Testis (tissue), 3 donors: ENCODE measurements around the gene ASB7. TPM values are rescaled to one million over a fixed set of nuclear protein-coding genes. Genes with fewer than 3 reads are reported as not detected.

Experiments
- DNase-seq: peaks from one replicate; pipeline ENCODE4 v3.0.0-alpha.2; 2019
- H3K27ac ChIP-seq, 2 donors: fragments of 200-600 bp; sonication (generic); one replicate each; pipeline ENCODE4 v1.5.1; 2019
- H3K27me3 ChIP-seq: fragments of 200-600 bp; sonication (generic); one replicate; pipeline ENCODE4 v1.5.1; 2019
- H3K36me3 ChIP-seq: fragments of 200-600 bp; sonication (generic); one replicate; pipeline ENCODE4 v1.5.1; 2017; ENCODE audit warnings: low read depth; ENCODE audit errors: missing control alignments
- H3K4me1 ChIP-seq: fragments of 200-600 bp; sonication (generic); one replicate; pipeline ENCODE4 v1.5.1; 2019
- H3K4me3 ChIP-seq, 2 donors: fragments of 200-600 bp; sonication (generic); one replicate each; pipeline ENCODE4 v1.5.1; 2017 to 2019
- H3K9me3 ChIP-seq: fragments of 200-600 bp; sonication (generic); one replicate; pipeline ENCODE4 v1.5.1; 2017
- CTCF ChIP-seq, 3 experiments: fragments of 450-650 bp in 2 of 3; fragments of 200-600 bp in 1 of 3; sonication (generic) in 1 of 3; IDR thresholded peaks; one replicate each; pipeline ENCODE4 v1.5.1; 2016 to 2019; ENCODE audit warnings: antibody characterized with exemption in 3 of 3, mild to moderate bottlenecking in 2 of 3, moderate library complexity in 1 of 3
- POLR2A ChIP-seq: fragments of 450-650 bp; IDR thresholded peaks from one replicate; pipeline ENCODE4 v1.6.1; 2017; ENCODE audit warnings: antibody characterized with exemption, mild to moderate bottlenecking, moderate library complexity
- WGBS, 2 donors: methylation state at CpG; one replicate each; pipeline ENCODE4 v1.1.5; 2018; 5-methylcytosine and 5-hydroxymethylcytosine counted together
- intact Hi-C: fragments of 100-400 bp; cut with DNase I; formaldehyde crosslinking; loops from one replicate; pipeline ENCODE4 v1.15.1; 2023; ENCODE audit warnings: low total_unique reads
- polyA plus RNA-seq: library from polyadenylated mRNA; stranded (reverse); fragments of 350-450 nt; fragmentation: Illumina TruSeq; extraction: RNeasy Lipid Tissue Mini Kit (QIAGEN cat#74804); gene quantifications from one replicate; pipeline ENCODE4 v1.2.3, GENCODE V29; 2014; ENCODE audit warnings: low read depth, low replicate concordance; ENCODE audit not compliant: insufficient read depth
- total RNA-seq, 2 donors: library from RNA; depleted of rRNA; stranded (reverse); fragments of >200 nt; gene quantifications; one replicate each; pipeline ENCODE4 v1.2.3, GENCODE V29; 2016

ASB7 gene
- total and polyA plus RNA-seq, 3 donors from 2014 or later: 13.4 to 23.9 (median 23.6) TPM

GRCh38 chr15:100635406-100636071, 33.1 kb downstream of the ASB7 start:
- TF ChIP-seq POLR2A (no peak), CTCF (IDR thresholded peaks at IDR 0.05) (no peak)
- WGBS, 2 donors: 77 to 81% methylated on average over 11 of the region's 11 CpGs

DNA sequence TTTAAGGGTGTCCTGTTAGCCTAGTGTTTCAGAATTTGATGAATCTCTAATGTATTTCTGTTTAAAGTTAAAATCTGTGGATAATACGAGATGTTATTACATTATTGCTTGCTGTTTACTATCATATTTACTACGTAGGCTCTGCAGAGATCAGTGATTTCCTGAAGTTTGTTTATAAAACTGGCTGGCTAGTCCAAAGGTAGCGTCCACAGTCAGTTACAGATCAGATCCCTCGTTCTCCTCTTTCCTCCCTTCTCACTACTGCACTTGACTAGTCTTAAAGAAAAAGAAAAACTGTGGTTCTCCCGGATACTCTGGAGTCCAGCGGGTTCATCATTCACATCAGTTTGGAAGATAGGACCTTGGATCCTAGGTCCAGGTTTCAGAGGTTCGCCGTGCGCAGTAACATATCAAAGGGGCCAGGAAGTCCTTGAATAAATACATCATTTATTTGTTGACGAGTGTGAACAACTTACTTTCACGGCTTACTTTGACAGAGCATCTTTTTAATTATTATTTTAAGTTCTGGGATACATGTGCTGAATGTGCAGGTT, 35.9 kb downstream of the ASB7 start:
- no peak for DNase-seq
- 96% methylated on average over 11 of the region's 11 CpGs for WGBS, 2 donors
- intact Hi-C loops: loop anchor here (10.0 kb wide), 1 partner anchor 237 kb away; the partner anchor contains the start of gene ALDH1A3
- TF ChIP-seq POLR2A: no peak
- TF ChIP-seq CTCF (IDR thresholded peaks at IDR 0.05): no peak
- H3K4me3 ChIP-seq: no peak overlapping the region
- no peak overlapping the region for H3K27ac ChIP-seq
- H3K9me3 ChIP-seq: no peaks in the 10 kb centered on the region
- H3K4me1 ChIP-seq: no peaks in the 10 kb centered on the region
- H3K36me3 ChIP-seq: no peaks in the 10 kb centered on the region
- H3K27me3 ChIP-seq: no peaks in the 10 kb centered on the region

More at GRCh38 chr15:100635406-100636071, 33.1 kb downstream of the ASB7 start:
- DNase-seq: no peak
- H3K36me3 ChIP-seq: no peaks in the 10 kb centered on the region
- H3K4me3 ChIP-seq: no peak overlapping the region
- H3K27me3 ChIP-seq: no peaks in the 10 kb centered on the region
- no peak overlapping the region for H3K27ac ChIP-seq
- no peaks in the 10 kb centered on the region for H3K4me1 ChIP-seq
- no peaks in the 10 kb centered on the region for H3K9me3 ChIP-seq
- intact Hi-C loops: loop anchor here (10.0 kb wide), 1 partner anchor 239 kb away; the partner anchor contains the start of gene ALDH1A3

DNA sequence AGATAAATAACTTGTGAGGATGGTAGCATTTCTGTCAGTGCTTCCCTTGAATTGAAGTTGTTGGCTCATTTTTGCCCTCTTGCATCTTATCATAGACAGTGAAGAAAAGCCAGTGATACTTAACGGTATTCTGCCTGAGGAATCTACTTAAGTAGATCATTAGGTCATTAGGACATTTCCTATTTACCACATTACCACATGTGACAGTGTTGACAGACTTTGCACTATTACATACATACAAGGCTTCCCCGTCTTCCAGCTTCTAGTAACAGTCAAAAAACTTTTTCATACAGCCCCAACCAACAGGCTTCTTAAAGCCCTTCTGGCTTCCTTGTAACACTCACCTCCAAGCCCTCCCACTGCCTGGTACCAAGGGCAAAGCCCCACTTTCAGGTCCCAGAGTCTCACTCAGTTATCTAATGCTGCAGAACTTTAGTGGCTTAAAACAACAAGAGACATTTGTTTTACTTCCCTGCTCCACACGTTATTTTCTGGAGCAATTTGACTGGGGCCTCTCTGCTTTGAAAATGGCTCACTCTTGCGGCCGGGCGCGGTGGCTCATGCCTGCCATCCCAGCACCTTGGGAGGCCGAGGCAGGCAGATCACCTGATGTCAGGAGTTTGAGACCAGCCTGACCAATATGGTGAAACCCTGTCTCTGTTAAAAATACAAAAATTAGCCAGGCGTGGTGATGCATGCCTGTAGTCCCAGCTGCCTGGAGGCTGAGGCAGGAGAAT, 40.0 kb downstream of the ASB7 start:
- no peaks in the 10 kb centered on the region for H3K36me3 ChIP-seq
- 85 to 88% methylated on average over 9 of the region's 9 CpGs for WGBS, 2 donors
- no peak overlapping the region for H3K4me3 ChIP-seq
- no peaks in the 10 kb centered on the region for H3K27me3 ChIP-seq
- intact Hi-C loops: no loop called here
- TF ChIP-seq POLR2A (no peak), CTCF (IDR thresholded peaks at IDR 0.05) (no peak)
- H3K9me3 ChIP-seq: no peaks in the 10 kb centered on the region
- DNase-seq: no peak
- H3K4me1 ChIP-seq: no peaks in the 10 kb centered on the region
- no peak overlapping the region for H3K27ac ChIP-seq

GRCh38 chr15:100642950-100643338, 40.6 kb downstream of the ASB7 start:
- H3K36me3 ChIP-seq: no peaks in the 10 kb centered on the region
- intact Hi-C loops: no loop called here
- no peak for TF ChIP-seq POLR2A
- TF ChIP-seq CTCF (IDR thresholded peaks at IDR 0.05): no peak
- no peaks in the 10 kb centered on the region for H3K9me3 ChIP-seq
- no peak overlapping the region for H3K4me3 ChIP-seq
- WGBS, 2 donors: 85 to 93% methylated on average over 4 of the region's 4 CpGs
- DNase-seq: no peak
- no peaks in the 10 kb centered on the region for H3K4me1 ChIP-seq
- H3K27me3 ChIP-seq: no peaks in the 10 kb centered on the region
- H3K27ac ChIP-seq: no peak overlapping the region
